HCT116 (cell line): ENCODE data around the gene SCRG1. TPM values are rescaled to one million over a fixed set of nuclear protein-coding genes. Genes with fewer than 3 reads are reported as not detected.

ENCODE experiments used
- ATF3 ChIP-seq: IDR thresholded peaks from 2 replicates; pipeline ENCODE4 v1.6.1; 2012
- CBX3 ChIP-seq: IDR thresholded peaks from 2 replicates; pipeline ENCODE4 v1.6.1; 2012; ENCODE audit warnings: low read depth
- CEBPB ChIP-seq: IDR thresholded peaks from 2 replicates; pipeline ENCODE4 v1.6.1; 2012; ENCODE audit warnings: low read depth
- EGR1 ChIP-seq: IDR thresholded peaks from 2 replicates; pipeline ENCODE4 v1.6.1; 2012; ENCODE audit warnings: low read depth
- ELF1 ChIP-seq: IDR thresholded peaks from 2 replicates; pipeline ENCODE4 v1.6.1; 2012; ENCODE audit warnings: low read depth, borderline replicate concordance
- FOSL1 ChIP-seq: IDR thresholded peaks from 2 replicates; pipeline ENCODE4 v1.6.1; 2012; ENCODE audit warnings: low read depth
- POLR2A ChIP-seq: IDR thresholded peaks from 2 replicates; pipeline ENCODE4 v1.7.0; 2011; ENCODE audit warnings: borderline replicate concordance; ENCODE audit not compliant: insufficient read depth, insufficient read length; ENCODE audit errors: extremely low read depth
- POLR2AphosphoS5 ChIP-seq: IDR thresholded peaks from 2 replicates; pipeline ENCODE4 v1.6.1; 2011; ENCODE audit warnings: mild to moderate bottlenecking, low read depth, low read length, moderate library complexity
- RAD21 ChIP-seq: IDR thresholded peaks from 2 replicates; pipeline ENCODE4 v1.6.1; 2012; ENCODE audit warnings: low read depth, mild to moderate bottlenecking
- SIN3A ChIP-seq: IDR thresholded peaks from 2 replicates; pipeline ENCODE4 v1.6.1; 2012; ENCODE audit warnings: low read depth
- SRF ChIP-seq: IDR thresholded peaks from 2 replicates; pipeline ENCODE4 v1.6.1; 2012; ENCODE audit warnings: low read depth
- TCF7L2 ChIP-seq: IDR thresholded peaks from 2 replicates; pipeline ENCODE4 v1.7.0; 2011; ENCODE audit warnings: borderline replicate concordance, inconsistent platforms; ENCODE audit not compliant: insufficient read depth, insufficient read length; ENCODE audit errors: extremely low read depth
- YY1 ChIP-seq: IDR thresholded peaks from 2 replicates; pipeline ENCODE4 v1.6.1; 2011; ENCODE audit warnings: low read length, low read depth, moderate library complexity, mild to moderate bottlenecking; ENCODE audit not compliant: insufficient replicate concordance; ENCODE audit errors: extremely low read depth
- ZFX ChIP-seq: fragments of 450-650 bp; IDR thresholded peaks from 2 replicates; pipeline ENCODE4 v1.6.1; 2017
- ZNF274 ChIP-seq: fragments of 200-500 bp; sonication (Bioruptor generic); IDR thresholded peaks from 2 replicates; pipeline ENCODE4 v1.6.1; 2014; ENCODE audit warnings: mild to moderate bottlenecking, low read depth, low read length, inconsistent platforms
- total RNA-seq: library from RNA; stranded (reverse); gene quantifications from one replicate; pipeline ENCODE4 v1.2.1, GENCODE V29; 2021; ENCODE audit not compliant: unreplicated experiment
- TF ChIP-seq, protein P1 (sequence below): IDR thresholded peaks from 2 replicates; pipeline ENCODE4 v1.6.1; 2012

SCRG1 gene
- total RNA-seq, 1 experiment from 2014 or later = not detected

- no peak; the same call in 1 of the 2 replicates for TF ChIP-seq CEBPB
- TF ChIP-seq RAD21 = no peak
- TF ChIP-seq YY1 = no peak
- TF ChIP-seq SRF = no peak
- TF ChIP-seq POLR2AphosphoS5 = peak; percentile 92
- TF ChIP-seq EGR1 = peak; percentile 75
- no peak for TF ChIP-seq ZNF274
- TF ChIP-seq TCF7L2 = peak; percentile 16
- no peak for TF ChIP-seq FOSL1
- no peak for TF ChIP-seq ZFX
- peak; percentile 90 for TF ChIP-seq SIN3A
- TF ChIP-seq, protein P1, sequence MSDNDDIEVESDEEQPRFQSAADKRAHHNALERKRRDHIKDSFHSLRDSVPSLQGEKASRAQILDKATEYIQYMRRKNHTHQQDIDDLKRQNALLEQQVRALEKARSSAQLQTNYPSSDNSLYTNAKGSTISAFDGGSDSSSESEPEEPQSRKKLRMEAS = peak; percentile 73
- TF ChIP-seq CBX3 = peak; percentile 73
- no peak for TF ChIP-seq ATF3
- peak; percentile 93 for TF ChIP-seq POLR2A
- TF ChIP-seq ELF1 = no peak
Observed at GRCh38 chr4:173334891-173335752, 63.8 kb downstream of the SCRG1 start (continued).

Other genes with a start within 250 kb of the SCRG1 start
- 21.3 TPM for gene GALNT7, start 230.3 kb downstream of the SCRG1 start, total RNA-seq
- gene HMGB2, start 64.8 kb downstream of the SCRG1 start, total RNA-seq = 388 TPM
- 12.0 TPM for gene SAP30, start 28.2 kb downstream of the SCRG1 start, total RNA-seq
- gene HAND2, start 131.1 kb upstream of the SCRG1 start, total RNA-seq = not detected